HCT116 (cell line): ENCODE measurements around the gene AMER2. TPM values are rescaled to one million over a fixed set of nuclear protein-coding genes. Genes with fewer than 3 reads are reported as not detected.

Experiments
- ATAC-seq: fragments of 200-7000 bp; cut with Tn5 transposase; 2 replicates; pipeline ENCODE4 v1.9.1; 2020; ENCODE audit warnings: mild to moderate bottlenecking, moderate library complexity
- BruUV-seq: library from RNA; stranded (reverse); fragments of 400-500 nt; replicated peaks from 2 replicates; lab custom pipeline; 2021; lab: Mats Ljungman, UMichigan
- CTCF ChIA-PET: fragments of 300-600 bp; sonication (Branson Sonifier 250); formaldehyde crosslinking; loops from one replicate; lab custom pipeline; 2021; ENCODE audit warnings: antibody characterized with exemption; lab: Charles Lee
- POLR2A ChIA-PET: fragments of 300-600, 350-600 bp; sonication (Branson Sonifier 250); formaldehyde crosslinking; loops from one replicate; lab custom pipeline; 2021; ENCODE audit warnings: antibody characterized with exemption; lab: Charles Lee
- RAD21 ChIA-PET, 2 experiments: fragments of 300-600 bp; sonication (Branson Sonifier 250); formaldehyde crosslinking; loops; one replicate each; lab custom pipeline; 2023; ENCODE audit warnings: low total read pairs in 2 of 2; ENCODE audit not compliant: uncharacterized antibody in 2 of 2, unreplicated experiment in 2 of 2, low non-redundant PET in 1 of 2; lab: Charles Lee
- DNase-seq: peaks from one replicate; pipeline ENCODE4 v3.0.0-alpha.2; 2010; ENCODE audit warnings: low read depth, low spot score
- H2AFZ ChIP-seq: fragments of 200-600 bp; shearing (Covaris generic), sonication (generic); 2 replicates; pipeline ENCODE4 v1.6.1; 2017; ENCODE audit warnings: low read depth, mixed run types, mixed read lengths, antibody characterized with exemption, low read length; ENCODE audit not compliant: poor library complexity, severe bottlenecking
- H3K27ac ChIP-seq: 2 replicates; pipeline ENCODE4 v1.5.1; 2012; ENCODE audit warnings: low read depth, low read length
- H3K27me3 ChIP-seq: fragments of 200-600 bp; sonication (generic); 2 replicates; pipeline ENCODE4 v1.6.1; 2016; ENCODE audit warnings: mixed run types, low read length, mixed read lengths; ENCODE audit not compliant: insufficient read depth
- H3K36me3 ChIP-seq, 2 experiments: fragments of 200-500 bp in 1 of 2; fragments of 200-600 bp in 1 of 2; sonication (Bioruptor generic) in 1 of 2; sonication (generic) in 1 of 2; 2 replicates each; pipeline versions ENCODE4 v1.5.1 to v1.6.1; 2014 to 2016; ENCODE audit warnings: low read length in 2 of 2, inconsistent platforms in 1 of 2, mixed read lengths in 1 of 2, mixed run types in 1 of 2; ENCODE audit not compliant: insufficient read depth in 2 of 2, control insufficient read depth in 1 of 2
- H3K4me1 ChIP-seq, 2 experiments: fragments of 200-600 bp in 1 of 2; sonication (generic) in 1 of 2; 2 replicates each; pipeline versions ENCODE4 v1.5.1 to v1.6.1; 2012 to 2017; ENCODE audit warnings: low read length in 2 of 2, inconsistent platforms in 1 of 2, mild to moderate bottlenecking in 1 of 2, mixed read lengths in 1 of 2, mixed run types in 1 of 2, moderate library complexity in 1 of 2; ENCODE audit not compliant: insufficient read depth in 2 of 2, control insufficient read depth in 1 of 2
- H3K4me2 ChIP-seq: fragments of 200-600 bp; sonication (generic); 2 replicates; pipeline ENCODE4 v1.6.1; 2017; ENCODE audit warnings: mixed run types, low read length, mixed read lengths
- H3K4me3 ChIP-seq, 2 experiments: fragments of 200-600 bp in 1 of 2; sonication (generic) in 1 of 2; replicated peaks in 1 of 2; 2 replicates each; pipeline ENCODE4 v1.5.1; 2011 to 2016; ENCODE audit warnings: low read length in 2 of 2, control low read depth in 1 of 2, low read depth in 1 of 2, mild to moderate bottlenecking in 1 of 2, mixed read lengths in 1 of 2, mixed run types in 1 of 2
- H3K79me2 ChIP-seq: fragments of 200-600 bp; sonication (generic); 2 replicates; pipeline ENCODE4 v1.6.1; 2017; ENCODE audit warnings: mild to moderate bottlenecking, mixed run types, low read length, moderate library complexity, mixed read lengths; ENCODE audit not compliant: insufficient read depth
- H3K9ac ChIP-seq: fragments of 200-600 bp; sonication (generic); 2 replicates; pipeline ENCODE4 v1.6.1; 2016; ENCODE audit warnings: low read length, mixed read lengths
- H3K9me2 ChIP-seq: fragments of 200-600 bp; sonication (generic), shearing (Covaris generic); 2 replicates; pipeline ENCODE4 v1.6.1; 2017; ENCODE audit warnings: mixed run types, mild to moderate bottlenecking, moderate library complexity; ENCODE audit not compliant: insufficient read depth
- H3K9me3 ChIP-seq, 2 experiments: fragments of 200-500 bp in 1 of 2; fragments of 200-600 bp in 1 of 2; sonication (Bioruptor generic) in 1 of 2; sonication (generic) in 1 of 2; 2 replicates each; pipeline ENCODE4 v1.6.1; 2014 to 2017; ENCODE audit warnings: low read length in 2 of 2, mixed read lengths in 2 of 2, inconsistent platforms in 1 of 2, low read depth in 1 of 2, mild to moderate bottlenecking in 1 of 2, mixed run types in 1 of 2, moderate library complexity in 1 of 2; ENCODE audit not compliant: control insufficient read depth in 1 of 2, insufficient read depth in 1 of 2
- H4K20me1 ChIP-seq: fragments of 200-600 bp; sonication (generic), shearing (Covaris generic); 2 replicates; pipeline ENCODE4 v1.6.1; 2017; ENCODE audit warnings: mixed run types, mild to moderate bottlenecking, moderate library complexity; ENCODE audit not compliant: insufficient read depth
- CBX3 ChIP-seq: IDR thresholded peaks from 2 replicates; pipeline ENCODE4 v1.6.1; 2012; ENCODE audit warnings: low read depth
- CEBPB ChIP-seq: IDR thresholded peaks from 2 replicates; pipeline ENCODE4 v1.6.1; 2012; ENCODE audit warnings: low read depth
- EGR1 ChIP-seq: IDR thresholded peaks from 2 replicates; pipeline ENCODE4 v1.6.1; 2012; ENCODE audit warnings: low read depth
- ELF1 ChIP-seq: IDR thresholded peaks from 2 replicates; pipeline ENCODE4 v1.6.1; 2012; ENCODE audit warnings: low read depth, borderline replicate concordance
- EZH2phosphoT487 ChIP-seq: fragments of 200-600 bp; IDR thresholded peaks from 2 replicates; pipeline ENCODE4 v1.6.1; 2018; ENCODE audit warnings: antibody characterized with exemption, borderline replicate concordance
- POLR2A ChIP-seq: IDR thresholded peaks from 2 replicates; pipeline ENCODE4 v1.7.0; 2011; ENCODE audit warnings: borderline replicate concordance; ENCODE audit not compliant: insufficient read depth, insufficient read length; ENCODE audit errors: extremely low read depth
- POLR2AphosphoS5 ChIP-seq: IDR thresholded peaks from 2 replicates; pipeline ENCODE4 v1.6.1; 2011; ENCODE audit warnings: mild to moderate bottlenecking, low read depth, low read length, moderate library complexity
- RAD21 ChIP-seq: IDR thresholded peaks from 2 replicates; pipeline ENCODE4 v1.6.1; 2012; ENCODE audit warnings: low read depth, mild to moderate bottlenecking
- SIN3A ChIP-seq: IDR thresholded peaks from 2 replicates; pipeline ENCODE4 v1.6.1; 2012; ENCODE audit warnings: low read depth
- SP1 ChIP-seq: IDR thresholded peaks from 2 replicates; pipeline ENCODE4 v1.6.1; 2012; ENCODE audit warnings: low read depth
- SRF ChIP-seq: IDR thresholded peaks from 2 replicates; pipeline ENCODE4 v1.6.1; 2012; ENCODE audit warnings: low read depth
- TCF7L2 ChIP-seq: IDR thresholded peaks from 2 replicates; pipeline ENCODE4 v1.7.0; 2011; ENCODE audit warnings: borderline replicate concordance, inconsistent platforms; ENCODE audit not compliant: insufficient read depth, insufficient read length; ENCODE audit errors: extremely low read depth
- ZFX ChIP-seq: fragments of 450-650 bp; IDR thresholded peaks from 2 replicates; pipeline ENCODE4 v1.6.1; 2017
- intact Hi-C: fragments of 100-400 bp; cut with micrococcal nuclease; formaldehyde crosslinking; loops from 2 replicates; pipeline ENCODE4 v1.10.0; 2022
- total RNA-seq: library from RNA; stranded (reverse); gene quantifications from one replicate; pipeline ENCODE4 v1.2.1, GENCODE V29; 2021; ENCODE audit not compliant: unreplicated experiment
- TF ChIP-seq, protein P1 (sequence below): IDR thresholded peaks from 2 replicates; pipeline ENCODE4 v1.6.1; 2012
- TF ChIP-seq, protein P2 (sequence below): IDR thresholded peaks from 2 replicates; pipeline ENCODE4 v1.6.1; 2012
- TF ChIP-seq, protein P3 (sequence below): IDR thresholded peaks from 2 replicates; pipeline ENCODE4 v1.6.1; 2011; ENCODE audit warnings: mild to moderate bottlenecking, low read length, moderate library complexity; ENCODE audit not compliant: insufficient replicate concordance; ENCODE audit errors: extremely low read depth
- TF ChIP-seq, protein P4 (sequence below), 3 experiments: fragments of 200-600 bp in 1 of 3; sonication (generic) in 1 of 3; IDR thresholded peaks in 2 of 3; conservative IDR thresholded peaks in 1 of 3; 2 replicates each; pipeline ENCODE4 v1.5.1; 2012 to 2017; ENCODE audit warnings: low read depth in 2 of 3, low read length in 2 of 3, antibody characterized with exemption in 1 of 3, borderline replicate concordance in 1 of 3, control low read depth in 1 of 3, mild to moderate bottlenecking in 1 of 3, mixed read lengths in 1 of 3, mixed run types in 1 of 3, moderate library complexity in 1 of 3; ENCODE audit not compliant: insufficient read depth in 1 of 3

The AMER2 gene
- total RNA-seq, 1 experiment from 2014 or later: not detected

DNA sequence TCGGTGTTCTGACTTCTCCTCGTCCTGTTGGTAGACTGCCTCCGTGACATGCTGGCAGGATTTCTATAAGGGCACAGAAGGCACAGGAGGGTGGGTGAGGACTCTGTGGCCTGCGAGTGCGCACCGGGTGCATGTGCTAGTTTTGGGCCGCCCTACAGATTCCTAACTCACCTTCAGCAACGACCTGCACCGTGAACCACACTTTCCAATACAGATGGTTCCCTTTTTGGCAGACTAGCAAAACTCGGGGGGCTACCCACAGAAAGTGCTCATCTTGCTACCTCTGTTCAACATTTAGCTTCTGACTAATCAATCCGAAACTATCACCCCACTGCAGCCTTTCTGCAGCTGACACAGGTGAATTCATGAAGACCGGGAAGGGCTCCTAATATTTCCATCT, 14.1 kb upstream of the AMER2 start:
- BruUV-seq: no TSS peak

More for the DNA sequence above, 14.1 kb upstream of the AMER2 start:
- ChIA-PET POLR2A (no interaction called here), CTCF (no interaction called here), RAD21 (no interaction called here)
- Histone ChIP-seq H3K9me2 (no peaks in the 10 kb centered on the region), H3K27me3 (peaks cover 50% of the 10 kb centered on the region), H3K4me2 (no peak overlapping the region), H4K20me1 (no peaks in the 10 kb centered on the region), H3K27ac (no peak overlapping the region), H3K36me3 (no peaks in the 10 kb centered on the region), H3K79me2 (no peaks in the 10 kb centered on the region), H3K9me3 (no peaks in the 10 kb centered on the region), H3K4me1 (no peaks in the 10 kb centered on the region), H2AFZ (no peak overlapping the region), H3K4me3 (no peak overlapping the region), H3K9ac (no peak overlapping the region)
- DNase-seq (no peak), ATAC-seq (no peak)
- intact Hi-C loops: no loop called here
- TF ChIP-seq POLR2A: no peak
- no peak for TF ChIP-seq RAD21
- TF ChIP-seq, protein P1, sequence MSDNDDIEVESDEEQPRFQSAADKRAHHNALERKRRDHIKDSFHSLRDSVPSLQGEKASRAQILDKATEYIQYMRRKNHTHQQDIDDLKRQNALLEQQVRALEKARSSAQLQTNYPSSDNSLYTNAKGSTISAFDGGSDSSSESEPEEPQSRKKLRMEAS: no peak
- TF ChIP-seq, protein P2, sequence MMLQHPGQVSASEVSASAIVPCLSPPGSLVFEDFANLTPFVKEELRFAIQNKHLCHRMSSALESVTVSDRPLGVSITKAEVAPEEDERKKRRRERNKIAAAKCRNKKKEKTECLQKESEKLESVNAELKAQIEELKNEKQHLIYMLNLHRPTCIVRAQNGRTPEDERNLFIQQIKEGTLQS: no peak
- TF ChIP-seq, protein P3, sequence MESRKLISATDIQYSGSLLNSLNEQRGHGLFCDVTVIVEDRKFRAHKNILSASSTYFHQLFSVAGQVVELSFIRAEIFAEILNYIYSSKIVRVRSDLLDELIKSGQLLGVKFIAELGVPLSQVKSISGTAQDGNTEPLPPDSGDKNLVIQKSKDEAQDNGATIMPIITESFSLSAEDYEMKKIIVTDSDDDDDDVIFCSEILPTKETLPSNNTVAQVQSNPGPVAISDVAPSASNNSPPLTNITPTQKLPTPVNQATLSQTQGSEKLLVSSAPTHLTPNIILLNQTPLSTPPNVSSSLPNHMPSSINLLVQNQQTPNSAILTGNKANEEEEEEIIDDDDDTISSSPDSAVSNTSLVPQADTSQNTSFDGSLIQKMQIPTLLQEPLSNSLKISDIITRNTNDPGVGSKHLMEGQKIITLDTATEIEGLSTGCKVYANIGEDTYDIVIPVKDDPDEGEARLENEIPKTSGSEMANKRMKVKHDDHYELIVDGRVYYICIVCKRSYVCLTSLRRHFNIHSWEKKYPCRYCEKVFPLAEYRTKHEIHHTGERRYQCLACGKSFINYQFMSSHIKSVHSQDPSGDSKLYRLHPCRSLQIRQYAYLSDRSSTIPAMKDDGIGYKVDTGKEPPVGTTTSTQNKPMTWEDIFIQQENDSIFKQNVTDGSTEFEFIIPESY: no peak
- no peak for TF ChIP-seq ELF1
- no peak for TF ChIP-seq POLR2AphosphoS5
- TF ChIP-seq SRF: no peak
- TF ChIP-seq CBX3: no peak
- no peak for TF ChIP-seq EZH2phosphoT487
- no peak for TF ChIP-seq TCF7L2
- no peak for TF ChIP-seq EGR1
- TF ChIP-seq, protein P4, sequence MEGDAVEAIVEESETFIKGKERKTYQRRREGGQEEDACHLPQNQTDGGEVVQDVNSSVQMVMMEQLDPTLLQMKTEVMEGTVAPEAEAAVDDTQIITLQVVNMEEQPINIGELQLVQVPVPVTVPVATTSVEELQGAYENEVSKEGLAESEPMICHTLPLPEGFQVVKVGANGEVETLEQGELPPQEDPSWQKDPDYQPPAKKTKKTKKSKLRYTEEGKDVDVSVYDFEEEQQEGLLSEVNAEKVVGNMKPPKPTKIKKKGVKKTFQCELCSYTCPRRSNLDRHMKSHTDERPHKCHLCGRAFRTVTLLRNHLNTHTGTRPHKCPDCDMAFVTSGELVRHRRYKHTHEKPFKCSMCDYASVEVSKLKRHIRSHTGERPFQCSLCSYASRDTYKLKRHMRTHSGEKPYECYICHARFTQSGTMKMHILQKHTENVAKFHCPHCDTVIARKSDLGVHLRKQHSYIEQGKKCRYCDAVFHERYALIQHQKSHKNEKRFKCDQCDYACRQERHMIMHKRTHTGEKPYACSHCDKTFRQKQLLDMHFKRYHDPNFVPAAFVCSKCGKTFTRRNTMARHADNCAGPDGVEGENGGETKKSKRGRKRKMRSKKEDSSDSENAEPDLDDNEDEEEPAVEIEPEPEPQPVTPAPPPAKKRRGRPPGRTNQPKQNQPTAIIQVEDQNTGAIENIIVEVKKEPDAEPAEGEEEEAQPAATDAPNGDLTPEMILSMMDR (IDR thresholded peaks at IDR 0.05 in 2 of 3, conservative IDR thresholded peaks at IDR 0.05 in 1 of 3; ENCODE audit: borderline replicate concordance in 1 of 3, insufficient read depth in 1 of 3, low read depth in 2 of 3, low read length in 2 of 3): no peak
- no peak for TF ChIP-seq ZFX
- TF ChIP-seq SIN3A: no peak
- no peak for TF ChIP-seq SP1
- TF ChIP-seq CEBPB: no peak
